Right lobe of liver (tissue), 6 donors: ENCODE results near the gene CD48. TPM values are rescaled to one million over a fixed set of nuclear protein-coding genes. Genes with fewer than 3 reads are reported as not detected.

Source experiments
- ATAC-seq, 4 donors: fragments of 200-7000 bp; cut with Tn5 transposase; one replicate each; pipeline ENCODE4 v1.9.1; 2020; ENCODE audit warnings: mild to moderate bottlenecking in 4 of 4, moderate library complexity in 4 of 4
- DNase-seq, 3 donors: peaks; one replicate each; pipeline ENCODE4 v3.0.0-alpha.2; 2020
- H3K27ac ChIP-seq, 3 donors: fragments of 200-600 bp; one replicate each; pipeline ENCODE4 v1.8.0; 2022
- H3K27me3 ChIP-seq, 2 donors: fragments of 200-600 bp; one replicate each; pipeline ENCODE4 v1.8.0; 2022
- H3K36me3 ChIP-seq, 4 donors: fragments of 200-600 bp; sonication (generic) in 1 of 4; one replicate each; pipeline versions ENCODE4 v1.5.1 to v1.8.0; 2017 to 2022; ENCODE audit warnings: control low read depth in 1 of 4
- H3K4me1 ChIP-seq, 4 donors: fragments of 200-600 bp; sonication (generic) in 1 of 4; one replicate each; pipeline versions ENCODE4 v1.5.1 to v1.8.0; 2017 to 2022; ENCODE audit warnings: control low read depth in 1 of 4
- H3K4me3 ChIP-seq, 3 donors: fragments of 200-600 bp; one replicate each; pipeline ENCODE4 v1.8.0; 2022
- H3K9me3 ChIP-seq, 4 donors: fragments of 200-600 bp; sonication (generic) in 1 of 4; one replicate each; pipeline versions ENCODE4 v1.5.1 to v1.8.0; 2017 to 2022; ENCODE audit warnings: control low read depth in 1 of 4
- CTCF ChIP-seq, 4 donors: fragments of 200-600 bp in 3 of 4; fragments of 450-650 bp in 1 of 4; IDR thresholded peaks; one replicate each; pipeline versions ENCODE4 v1.5.1 to v1.8.0; 2016 to 2022; ENCODE audit warnings: antibody characterized with exemption in 4 of 4, mild to moderate bottlenecking in 2 of 4
- POLR2A ChIP-seq: fragments of 450-650 bp; IDR thresholded peaks from one replicate; pipeline ENCODE4 v1.6.1; 2017; ENCODE audit warnings: antibody characterized with exemption, mild to moderate bottlenecking
- WGBS: methylation state at CpG from one replicate; pipeline ENCODE4 v1.1.6; 2018; ENCODE audit warnings: low coverage, low lambda C conversion rate; ENCODE audit not compliant: insufficient coverage; ENCODE audit errors: missing lambda C conversion rate; 5-methylcytosine and 5-hydroxymethylcytosine counted together
- intact Hi-C, 2 donors: fragments of 100-400 bp; cut with DNase I; formaldehyde crosslinking; loops; one replicate each; pipeline versions ENCODE4 v1.11.2 to v1.14.1; 2022
- total RNA-seq, 6 experiments: library from RNA; depleted of rRNA in 2 of 6; stranded (reverse); fragments of >200 nt in 2 of 6; fragmentation: NEBNext Ultra II Directional in 3 of 6; extraction: Animal tissue kit (Norgen Biotek cat#: 25700) in 3 of 6; gene quantifications; one replicate each; pipeline versions ENCODE4 v1.1.0 to v1.2.4, GENCODE V29; 2016 to 2023
- donor health status: DM: no; HTN: yes; CAD: no.
- donor health status: DM: no; HTN: no; CAD: no.
- donor health status: DM: no; HTN: no; CAD: no.
- donor health status: DM: no; HTN: yes; CAD: no.
- donor health status: DM: no; HTN: yes; CAD: no.

Gene CD48
- total RNA-seq, 6 experiments from 2014 or later = 0.68 to 5.0 (median 3.4) TPM

- H3K27me3 ChIP-seq = no peaks in the 10 kb centered on the region
- ATAC-seq = no peak
- H3K27ac ChIP-seq = peak overlapping the region in 2 of 3 donors; percentile 6 to 47
- no peak for DNase-seq
- no peaks in the 10 kb centered on the region for H3K36me3 ChIP-seq
- no peaks in the 10 kb centered on the region for H3K9me3 ChIP-seq
- 14% methylated on average over 2 of the region's 2 CpGs for WGBS
- TF ChIP-seq POLR2A (no peak), CTCF (IDR thresholded peaks at IDR 0.05) (no peak)
- H3K4me3 ChIP-seq = peak overlapping the region in 1 of 3 donors; percentile 37
- intact Hi-C loops = loop anchor here in 1 of 2 donors (10.0 kb wide), 1 partner anchor 114 kb away; no protein-coding TSS in a partner anchor
- H3K4me1 ChIP-seq = no peaks in the 10 kb centered on the region
Measured at GRCh38 chr1:160711276-160711601, 383 bp downstream of the CD48 start.

GRCh38 chr1:160710517-160711252 lies 937 bp downstream of the CD48 start:
- Histone ChIP-seq H3K27me3 (no peaks in the 10 kb centered on the region), H3K27ac (peak overlapping the region in 2 of 3 donors; percentile 6 to 47), H3K9me3 (no peaks in the 10 kb centered on the region), H3K36me3 (no peaks in the 10 kb centered on the region), H3K4me1 (no peaks in the 10 kb centered on the region), H3K4me3 (peak overlapping the region in 2 of 3 donors; percentile 7 to 37)
- no peak for ATAC-seq
- no peak for DNase-seq
- intact Hi-C loops = loop anchor here in 1 of 2 donors (10.0 kb wide), 1 partner anchor 114 kb away; no protein-coding TSS in a partner anchor
- TF ChIP-seq CTCF (IDR thresholded peaks at IDR 0.05) = no peak
- no peak for TF ChIP-seq POLR2A
- 34% methylated on average over 4 of the region's 4 CpGs for WGBS

GRCh38 chr1:160709715-160710114 lies 1.9 kb downstream of the CD48 start:
- Histone ChIP-seq H3K4me3 (no peak overlapping the region), H3K27me3 (no peaks in the 10 kb centered on the region), H3K27ac (no peak overlapping the region), H3K4me1 (no peaks in the 10 kb centered on the region), H3K36me3 (no peaks in the 10 kb centered on the region), H3K9me3 (no peaks in the 10 kb centered on the region)
- 36% methylated on average over 1 of the region's 1 CpG for WGBS
- TF ChIP-seq CTCF (IDR thresholded peaks at IDR 0.05) (no peak), POLR2A (no peak)
- no peak for ATAC-seq
- intact Hi-C loops = loop anchor here in 1 of 2 donors (10.0 kb wide), 1 partner anchor 115 kb away; no protein-coding TSS in a partner anchor
- DNase-seq = no peak

DNA sequence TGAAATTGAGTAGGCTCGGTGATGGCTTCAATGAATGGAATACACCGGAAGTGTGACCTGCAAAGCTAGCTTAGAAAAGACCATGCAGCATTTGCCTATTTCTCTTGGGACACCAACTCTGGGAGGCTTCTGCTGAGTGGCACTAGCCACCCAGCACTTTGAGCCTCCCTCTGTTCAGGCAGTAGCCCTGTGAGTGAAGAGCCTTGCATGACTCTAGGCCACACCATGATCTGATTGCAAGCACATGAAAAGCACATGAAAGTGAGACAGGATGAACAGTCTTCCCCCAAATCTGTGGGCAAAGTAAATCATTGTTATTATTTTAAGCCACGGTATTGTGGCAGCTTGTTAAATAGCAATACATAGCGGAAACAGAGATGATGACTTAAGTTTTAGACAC lies 2.8 kb downstream of the CD48 start:
- Histone ChIP-seq H3K27ac (no peak overlapping the region), H3K27me3 (no peaks in the 10 kb centered on the region), H3K4me3 (no peak overlapping the region), H3K4me1 (no peaks in the 10 kb centered on the region), H3K9me3 (no peaks in the 10 kb centered on the region), H3K36me3 (no peaks in the 10 kb centered on the region)
- 51% methylated on average over 4 of the region's 4 CpGs for WGBS
- TF ChIP-seq POLR2A = no peak
- TF ChIP-seq CTCF (IDR thresholded peaks at IDR 0.05) = no peak
- intact Hi-C loops = no loop called here
- no peak for ATAC-seq
- DNase-seq = no peak
